HCT116 (cell line): ENCODE results near the gene SLC47A1. TPM values are rescaled to one million over a fixed set of nuclear protein-coding genes. Genes with fewer than 3 reads are reported as not detected.

Experiments
- ATAC-seq: fragments of 200-7000 bp; cut with Tn5 transposase; 2 replicates; pipeline ENCODE4 v1.9.1; 2020; ENCODE audit warnings: mild to moderate bottlenecking, moderate library complexity
- BruUV-seq: library from RNA; stranded (reverse); fragments of 400-500 nt; replicated peaks from 2 replicates; lab custom pipeline; 2021; lab: Mats Ljungman, UMichigan
- CTCF ChIA-PET: fragments of 300-600 bp; sonication (Branson Sonifier 250); formaldehyde crosslinking; loops from one replicate; lab custom pipeline; 2021; ENCODE audit warnings: antibody characterized with exemption; lab: Charles Lee
- POLR2A ChIA-PET: fragments of 300-600, 350-600 bp; sonication (Branson Sonifier 250); formaldehyde crosslinking; loops from one replicate; lab custom pipeline; 2021; ENCODE audit warnings: antibody characterized with exemption; lab: Charles Lee
- RAD21 ChIA-PET, 2 experiments: fragments of 300-600 bp; sonication (Branson Sonifier 250); formaldehyde crosslinking; loops; one replicate each; lab custom pipeline; 2023; ENCODE audit warnings: low total read pairs in 2 of 2; ENCODE audit not compliant: uncharacterized antibody in 2 of 2, unreplicated experiment in 2 of 2, low non-redundant PET in 1 of 2; lab: Charles Lee
- DNase-seq: peaks from one replicate; pipeline ENCODE4 v3.0.0-alpha.2; 2010; ENCODE audit warnings: low read depth, low spot score
- H2AFZ ChIP-seq: fragments of 200-600 bp; shearing (Covaris generic), sonication (generic); 2 replicates; pipeline ENCODE4 v1.6.1; 2017; ENCODE audit warnings: low read depth, mixed run types, mixed read lengths, antibody characterized with exemption, low read length; ENCODE audit not compliant: poor library complexity, severe bottlenecking
- H3K27ac ChIP-seq: 2 replicates; pipeline ENCODE4 v1.5.1; 2012; ENCODE audit warnings: low read depth, low read length
- H3K27me3 ChIP-seq: fragments of 200-600 bp; sonication (generic); 2 replicates; pipeline ENCODE4 v1.6.1; 2016; ENCODE audit warnings: mixed run types, low read length, mixed read lengths; ENCODE audit not compliant: insufficient read depth
- H3K36me3 ChIP-seq, 2 experiments: fragments of 200-500 bp in 1 of 2; fragments of 200-600 bp in 1 of 2; sonication (Bioruptor generic) in 1 of 2; sonication (generic) in 1 of 2; 2 replicates each; pipeline versions ENCODE4 v1.5.1 to v1.6.1; 2014 to 2016; ENCODE audit warnings: low read length in 2 of 2, inconsistent platforms in 1 of 2, mixed read lengths in 1 of 2, mixed run types in 1 of 2; ENCODE audit not compliant: insufficient read depth in 2 of 2, control insufficient read depth in 1 of 2
- H3K4me1 ChIP-seq, 2 experiments: fragments of 200-600 bp in 1 of 2; sonication (generic) in 1 of 2; 2 replicates each; pipeline versions ENCODE4 v1.5.1 to v1.6.1; 2012 to 2017; ENCODE audit warnings: low read length in 2 of 2, inconsistent platforms in 1 of 2, mild to moderate bottlenecking in 1 of 2, mixed read lengths in 1 of 2, mixed run types in 1 of 2, moderate library complexity in 1 of 2; ENCODE audit not compliant: insufficient read depth in 2 of 2, control insufficient read depth in 1 of 2
- H3K4me2 ChIP-seq: fragments of 200-600 bp; sonication (generic); 2 replicates; pipeline ENCODE4 v1.6.1; 2017; ENCODE audit warnings: mixed run types, low read length, mixed read lengths
- H3K4me3 ChIP-seq, 2 experiments: fragments of 200-600 bp in 1 of 2; sonication (generic) in 1 of 2; replicated peaks in 1 of 2; 2 replicates each; pipeline ENCODE4 v1.5.1; 2011 to 2016; ENCODE audit warnings: low read length in 2 of 2, control low read depth in 1 of 2, low read depth in 1 of 2, mild to moderate bottlenecking in 1 of 2, mixed read lengths in 1 of 2, mixed run types in 1 of 2
- H3K79me2 ChIP-seq: fragments of 200-600 bp; sonication (generic); 2 replicates; pipeline ENCODE4 v1.6.1; 2017; ENCODE audit warnings: mild to moderate bottlenecking, mixed run types, low read length, moderate library complexity, mixed read lengths; ENCODE audit not compliant: insufficient read depth
- H3K9ac ChIP-seq: fragments of 200-600 bp; sonication (generic); 2 replicates; pipeline ENCODE4 v1.6.1; 2016; ENCODE audit warnings: low read length, mixed read lengths
- H3K9me2 ChIP-seq: fragments of 200-600 bp; sonication (generic), shearing (Covaris generic); 2 replicates; pipeline ENCODE4 v1.6.1; 2017; ENCODE audit warnings: mixed run types, mild to moderate bottlenecking, moderate library complexity; ENCODE audit not compliant: insufficient read depth
- H3K9me3 ChIP-seq, 2 experiments: fragments of 200-500 bp in 1 of 2; fragments of 200-600 bp in 1 of 2; sonication (Bioruptor generic) in 1 of 2; sonication (generic) in 1 of 2; 2 replicates each; pipeline ENCODE4 v1.6.1; 2014 to 2017; ENCODE audit warnings: low read length in 2 of 2, mixed read lengths in 2 of 2, inconsistent platforms in 1 of 2, low read depth in 1 of 2, mild to moderate bottlenecking in 1 of 2, mixed run types in 1 of 2, moderate library complexity in 1 of 2; ENCODE audit not compliant: control insufficient read depth in 1 of 2, insufficient read depth in 1 of 2
- H4K20me1 ChIP-seq: fragments of 200-600 bp; sonication (generic), shearing (Covaris generic); 2 replicates; pipeline ENCODE4 v1.6.1; 2017; ENCODE audit warnings: mixed run types, mild to moderate bottlenecking, moderate library complexity; ENCODE audit not compliant: insufficient read depth
- CBX3 ChIP-seq: IDR thresholded peaks from 2 replicates; pipeline ENCODE4 v1.6.1; 2012; ENCODE audit warnings: low read depth
- EGR1 ChIP-seq: IDR thresholded peaks from 2 replicates; pipeline ENCODE4 v1.6.1; 2012; ENCODE audit warnings: low read depth
- EZH2 ChIP-seq: fragments of 200-600 bp; sonication (generic); IDR thresholded peaks from 2 replicates; pipeline ENCODE4 v1.6.1; 2017; ENCODE audit warnings: antibody characterized with exemption, mixed run types
- EZH2phosphoT487 ChIP-seq: fragments of 200-600 bp; IDR thresholded peaks from 2 replicates; pipeline ENCODE4 v1.6.1; 2018; ENCODE audit warnings: antibody characterized with exemption, borderline replicate concordance
- JUND ChIP-seq: IDR thresholded peaks from 2 replicates; pipeline ENCODE4 v1.6.1; 2012
- MAX ChIP-seq: IDR thresholded peaks from 2 replicates; pipeline ENCODE4 v1.6.1; 2012
- POLR2A ChIP-seq: IDR thresholded peaks from 2 replicates; pipeline ENCODE4 v1.7.0; 2011; ENCODE audit warnings: borderline replicate concordance; ENCODE audit not compliant: insufficient read depth, insufficient read length; ENCODE audit errors: extremely low read depth
- POLR2AphosphoS5 ChIP-seq: IDR thresholded peaks from 2 replicates; pipeline ENCODE4 v1.6.1; 2011; ENCODE audit warnings: mild to moderate bottlenecking, low read depth, low read length, moderate library complexity
- RAD21 ChIP-seq: IDR thresholded peaks from 2 replicates; pipeline ENCODE4 v1.6.1; 2012; ENCODE audit warnings: low read depth, mild to moderate bottlenecking
- REST ChIP-seq: IDR thresholded peaks from 2 replicates; pipeline ENCODE4 v1.6.1; 2012; ENCODE audit warnings: low read depth
- SIN3A ChIP-seq: IDR thresholded peaks from 2 replicates; pipeline ENCODE4 v1.6.1; 2012; ENCODE audit warnings: low read depth
- SRF ChIP-seq: IDR thresholded peaks from 2 replicates; pipeline ENCODE4 v1.6.1; 2012; ENCODE audit warnings: low read depth
- TCF7L2 ChIP-seq: IDR thresholded peaks from 2 replicates; pipeline ENCODE4 v1.7.0; 2011; ENCODE audit warnings: borderline replicate concordance, inconsistent platforms; ENCODE audit not compliant: insufficient read depth, insufficient read length; ENCODE audit errors: extremely low read depth
- YY1 ChIP-seq: IDR thresholded peaks from 2 replicates; pipeline ENCODE4 v1.6.1; 2011; ENCODE audit warnings: low read length, low read depth, moderate library complexity, mild to moderate bottlenecking; ENCODE audit not compliant: insufficient replicate concordance; ENCODE audit errors: extremely low read depth
- ZBTB33 ChIP-seq: IDR thresholded peaks from 2 replicates; pipeline ENCODE4 v1.6.1; 2011; ENCODE audit warnings: mild to moderate bottlenecking, low read length, moderate library complexity; ENCODE audit not compliant: insufficient replicate concordance; ENCODE audit errors: extremely low read depth
- ZFX ChIP-seq: fragments of 450-650 bp; IDR thresholded peaks from 2 replicates; pipeline ENCODE4 v1.6.1; 2017
- ZNF274 ChIP-seq: fragments of 200-500 bp; sonication (Bioruptor generic); IDR thresholded peaks from 2 replicates; pipeline ENCODE4 v1.6.1; 2014; ENCODE audit warnings: mild to moderate bottlenecking, low read depth, low read length, inconsistent platforms
- intact Hi-C: fragments of 100-400 bp; cut with micrococcal nuclease; formaldehyde crosslinking; loops from 2 replicates; pipeline ENCODE4 v1.10.0; 2022
- total RNA-seq: library from RNA; stranded (reverse); gene quantifications from one replicate; pipeline ENCODE4 v1.2.1, GENCODE V29; 2021; ENCODE audit not compliant: unreplicated experiment

SLC47A1 gene
- total RNA-seq, 1 experiment from 2014 or later = 0.17 TPM

GRCh38 chr17:19621697-19622096 lies 88.0 kb downstream of the SLC47A1 start:
- H3K4me3 ChIP-seq = no peak overlapping the region
- no peak for TF ChIP-seq POLR2A
- TF ChIP-seq POLR2AphosphoS5 = no peak
- TF ChIP-seq JUND = no peak
- no peak for TF ChIP-seq ZBTB33
- TF ChIP-seq RAD21 = no peak
- no peak for TF ChIP-seq SRF
- no peak for TF ChIP-seq EGR1
- no peak for TF ChIP-seq EZH2phosphoT487
- no peak for TF ChIP-seq REST
- no peak for TF ChIP-seq EZH2
- no peak for TF ChIP-seq ZNF274
- no peak for TF ChIP-seq SIN3A
- no peak for TF ChIP-seq TCF7L2
- no peak for TF ChIP-seq MAX
- no peak for TF ChIP-seq YY1
- no peak for TF ChIP-seq CBX3
- no peak for TF ChIP-seq ZFX
- intact Hi-C loops = no loop called here
- H3K9me3 ChIP-seq = peaks cover 9 to 16% of the 10 kb centered on the region in 2 experiments; a peak in 2 of 4 replicates
- H3K79me2 ChIP-seq = no peaks in the 10 kb centered on the region
- ChIA-PET POLR2A (no interaction called here), CTCF (no interaction called here), RAD21 (no interaction called here)
- H2AFZ ChIP-seq = no peak overlapping the region
- no peaks in the 10 kb centered on the region; the same call in 1 of the 2 replicates for H3K9me2 ChIP-seq
- ATAC-seq = no peak
- DNase-seq = no peak
- no peak overlapping the region for H3K9ac ChIP-seq
- no peaks in the 10 kb centered on the region for H3K36me3 ChIP-seq
- BruUV-seq = no TSS peak
- H3K4me1 ChIP-seq = no peaks in the 10 kb centered on the region; a peak in 1 of 4 replicates
- H4K20me1 ChIP-seq = no peaks in the 10 kb centered on the region
- H3K27me3 ChIP-seq = no peaks in the 10 kb centered on the region
- H3K4me2 ChIP-seq = no peak overlapping the region
- H3K27ac ChIP-seq = no peak overlapping the region
